Hepatocyte (in vitro differentiated cells): ENCODE measurements around the gene MORN5.

Source experiments
- EZH2 ChIP-seq: fragments of 200-600 bp; sonication (generic); IDR thresholded peaks from 2 replicates; pipeline ENCODE4 v1.6.1; 2016; ENCODE audit warnings: antibody characterized with exemption, mild to moderate bottlenecking, borderline replicate concordance
- EZH2phosphoT487 ChIP-seq: fragments of 200-600 bp; sonication (generic); IDR thresholded peaks from one replicate; pipeline ENCODE4 v1.6.1; 2018; ENCODE audit warnings: antibody characterized with exemption, mild to moderate bottlenecking, low read depth, moderate library complexity; ENCODE audit not compliant: unreplicated experiment, severe bottlenecking
- TF ChIP-seq, protein P1 (sequence below): fragments of 200-600 bp; sonication (generic); IDR thresholded peaks from 2 replicates; pipeline ENCODE4 v1.5.1; 2016; ENCODE audit warnings: antibody characterized with exemption, mild to moderate bottlenecking; ENCODE audit not compliant: poor library complexity

DNA sequence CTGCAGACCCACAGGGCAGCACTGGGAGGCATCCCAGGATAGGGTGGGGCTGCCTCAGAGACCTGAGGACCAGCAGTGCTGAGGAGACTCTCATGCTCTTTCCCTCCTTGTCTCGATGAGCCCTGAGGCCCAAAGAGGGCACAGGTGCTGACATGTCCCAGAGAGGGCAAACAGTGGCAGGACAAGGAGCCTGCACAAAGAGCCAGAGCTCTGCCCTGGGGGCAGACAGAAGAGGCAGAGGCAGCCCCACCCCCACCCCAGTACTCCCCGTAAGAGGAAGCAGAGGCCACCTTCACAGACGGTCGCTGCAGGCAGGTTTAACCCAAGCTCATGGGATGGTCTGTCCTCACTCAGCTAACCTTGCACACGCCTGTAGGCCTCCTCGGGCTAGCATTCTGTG is 37.2 kb upstream of the MORN5 start:
- TF ChIP-seq, protein P1, sequence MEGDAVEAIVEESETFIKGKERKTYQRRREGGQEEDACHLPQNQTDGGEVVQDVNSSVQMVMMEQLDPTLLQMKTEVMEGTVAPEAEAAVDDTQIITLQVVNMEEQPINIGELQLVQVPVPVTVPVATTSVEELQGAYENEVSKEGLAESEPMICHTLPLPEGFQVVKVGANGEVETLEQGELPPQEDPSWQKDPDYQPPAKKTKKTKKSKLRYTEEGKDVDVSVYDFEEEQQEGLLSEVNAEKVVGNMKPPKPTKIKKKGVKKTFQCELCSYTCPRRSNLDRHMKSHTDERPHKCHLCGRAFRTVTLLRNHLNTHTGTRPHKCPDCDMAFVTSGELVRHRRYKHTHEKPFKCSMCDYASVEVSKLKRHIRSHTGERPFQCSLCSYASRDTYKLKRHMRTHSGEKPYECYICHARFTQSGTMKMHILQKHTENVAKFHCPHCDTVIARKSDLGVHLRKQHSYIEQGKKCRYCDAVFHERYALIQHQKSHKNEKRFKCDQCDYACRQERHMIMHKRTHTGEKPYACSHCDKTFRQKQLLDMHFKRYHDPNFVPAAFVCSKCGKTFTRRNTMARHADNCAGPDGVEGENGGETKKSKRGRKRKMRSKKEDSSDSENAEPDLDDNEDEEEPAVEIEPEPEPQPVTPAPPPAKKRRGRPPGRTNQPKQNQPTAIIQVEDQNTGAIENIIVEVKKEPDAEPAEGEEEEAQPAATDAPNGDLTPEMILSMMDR: no peak
- no peak for TF ChIP-seq EZH2phosphoT487
- no peak for TF ChIP-seq EZH2
